HepG2 (cell line): ENCODE data around the gene C16orf87. TPM values are rescaled to one million over a fixed set of nuclear protein-coding genes. Genes with fewer than 3 reads are reported as not detected.
A peak's percentile ranks its signal among the peaks of the same experiment; 100 is the strongest.

Experiments used
- CENPT ChIP-seq: sonication (generic); formaldehyde crosslinking; IDR thresholded peaks from 2 replicates; pipeline ENCODE4 v1.8.0; 2022; ENCODE audit warnings: low read depth, mild to moderate bottlenecking, moderate library complexity, missing genetic modification reagents
- CREM ChIP-seq, 2 experiments: sonication (generic) in 1 of 2; formaldehyde crosslinking in 1 of 2; IDR thresholded peaks; 2 replicates each; pipeline versions ENCODE4 v1.4.0 to v1.6.1; 2016 to 2020; ENCODE audit warnings: antibody characterized with exemption in 1 of 2, mild to moderate bottlenecking in 1 of 2, missing genetic modification reagents in 1 of 2
- GABPA ChIP-seq, 2 experiments: IDR thresholded peaks; 2 replicates each; pipeline ENCODE4 v1.6.1; 2011 to 2016; ENCODE audit warnings: low read depth in 2 of 2, low read length in 1 of 2, missing biosample characterization in 1 of 2, missing genetic modification characterization in 1 of 2
- HNRNPL ChIP-seq: fragments of 200-400 bp; formaldehyde crosslinking; IDR thresholded peaks from 2 replicates; pipeline ENCODE4 v1.6.1; 2017; ENCODE audit warnings: mild to moderate bottlenecking, low read depth, low read length
- HOXA9 ChIP-seq: sonication (generic); formaldehyde crosslinking; IDR thresholded peaks from 2 replicates; pipeline ENCODE4 v1.8.1; 2022; ENCODE audit warnings: missing genetic modification reagents, mild to moderate bottlenecking, moderate library complexity, borderline replicate concordance
- JUNB ChIP-seq: sonication (generic); formaldehyde crosslinking; IDR thresholded peaks from 2 replicates; pipeline ENCODE4 v1.8.0; 2022; ENCODE audit warnings: missing genetic modification reagents, mild to moderate bottlenecking, borderline replicate concordance
- PHF20 ChIP-seq: sonication (generic); formaldehyde crosslinking; IDR thresholded peaks from 2 replicates; pipeline ENCODE4 v1.5.0; 2020; ENCODE audit warnings: mild to moderate bottlenecking, missing genetic modification reagents
- XBP1 ChIP-seq: sonication (generic); formaldehyde crosslinking; IDR thresholded peaks from 2 replicates; pipeline ENCODE4 v1.5.0; 2020; ENCODE audit warnings: missing genetic modification reagents
- ZNF367 ChIP-seq: sonication (generic); formaldehyde crosslinking; IDR thresholded peaks from 2 replicates; pipeline ENCODE4 v1.4.0; 2020; ENCODE audit warnings: missing genetic modification reagents, borderline replicate concordance
- ZNF746 ChIP-seq: sonication (generic); formaldehyde crosslinking; IDR thresholded peaks from 2 replicates; pipeline ENCODE4 v1.8.0; 2022; ENCODE audit warnings: mild to moderate bottlenecking, missing genetic modification reagents
- ZNF792 ChIP-seq: IDR thresholded peaks from 2 replicates; pipeline ENCODE4 v1.6.1; 2016
- polyA plus RNA-seq, 8 experiments: library from polyadenylated mRNA; depleted of rRNA in 3 of 8; stranded (reverse) in 7 of 8; unstranded in 1 of 8; fragments of >200 nt; fragmentation: Illumina TruSeq in 4 of 8; extraction: Trizol in 4 of 8; gene quantifications; 2 replicates each; pipeline versions ENCODE4 v1.2.1 to v1.2.3, GENCODE V29; 2011 to 2016; ENCODE audit warnings: low read depth in 4 of 8, missing spikeins in 1 of 8, mixed read lengths in 1 of 8; ENCODE audit not compliant: insufficient read depth in 1 of 8
- total RNA-seq, 5 experiments: library from RNA; depleted of rRNA; stranded (reverse); fragments of >200 nt; fragmentation: Illumina TruSeq; extraction: Trizol; gene quantifications; 2 replicates each; pipeline ENCODE4 v1.2.3, GENCODE V29; 2016; ENCODE audit warnings: low read depth in 1 of 5
- TF ChIP-seq, protein P1 (sequence below): sonication (generic); formaldehyde crosslinking; IDR thresholded peaks from 2 replicates; pipeline ENCODE4 v1.4.0; 2020; ENCODE audit warnings: mild to moderate bottlenecking, missing genetic modification reagents, borderline replicate concordance
- TF ChIP-seq, protein P2 (sequence below): sonication (generic); formaldehyde crosslinking; IDR thresholded peaks from 2 replicates; pipeline ENCODE4 v1.4.0; 2020; ENCODE audit warnings: missing genetic modification reagents, mild to moderate bottlenecking, borderline replicate concordance
- TF ChIP-seq, protein P3 (sequence below): sonication (generic); formaldehyde crosslinking; IDR thresholded peaks from 2 replicates; pipeline ENCODE4 v1.9.0; 2021; ENCODE audit warnings: missing genetic modification reagents, borderline replicate concordance
- TF ChIP-seq, protein P4 (sequence below): IDR thresholded peaks from 2 replicates; pipeline ENCODE4 v1.6.1; 2016; ENCODE audit warnings: low read depth, control low read depth

C16orf87 gene
- total and polyA plus RNA-seq, 2 of the 13 experiments (the other 11 are each of a cell fraction or from before 2014, with no cell fraction given): 8.6 to 19.5 TPM

DNA sequence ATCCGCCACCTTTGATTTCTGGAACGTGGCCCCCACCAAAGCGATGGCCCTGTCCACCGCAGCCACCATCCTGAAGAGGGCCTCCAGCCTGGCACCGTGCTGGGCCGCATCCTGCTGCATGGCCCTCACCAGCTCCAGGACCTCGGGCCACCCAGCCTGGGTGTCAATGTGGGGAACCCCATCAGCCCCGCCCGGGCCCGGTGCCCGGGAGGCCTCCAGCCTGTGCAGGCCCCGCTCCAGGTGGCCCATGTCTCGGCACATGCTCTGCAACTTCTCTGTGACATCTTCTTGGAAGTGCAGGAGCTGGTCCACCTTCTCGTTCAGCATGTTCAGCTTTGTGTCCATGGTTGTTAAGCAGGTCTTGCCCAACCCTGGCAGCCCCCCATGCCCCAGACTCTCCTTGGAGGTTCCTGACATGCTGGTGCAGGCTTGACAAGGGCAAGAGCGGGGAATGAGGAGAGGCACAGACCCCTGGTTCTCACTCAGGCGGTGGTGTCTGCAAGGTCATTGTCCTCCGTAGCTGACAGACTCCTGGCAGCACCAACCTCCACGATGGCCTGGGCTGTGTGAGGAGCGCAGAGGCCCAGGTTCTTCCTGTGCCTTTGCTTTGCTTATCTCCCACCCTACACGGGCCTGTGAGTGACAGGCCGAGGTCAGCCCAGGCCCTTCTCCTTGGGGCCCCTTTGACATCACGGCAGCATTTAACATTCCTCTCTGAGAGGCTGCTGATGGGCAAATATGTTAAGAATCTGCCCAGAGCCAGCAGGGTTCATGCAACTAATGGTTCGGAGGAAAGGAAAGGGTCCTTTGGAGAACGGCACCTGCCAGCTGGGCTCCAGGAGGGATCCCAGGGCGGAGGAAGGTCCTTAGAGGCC lies 83.0 kb downstream of the C16orf87 start, which contains the start of gene MYLK3 (continued):
- TF ChIP-seq, protein P1, sequence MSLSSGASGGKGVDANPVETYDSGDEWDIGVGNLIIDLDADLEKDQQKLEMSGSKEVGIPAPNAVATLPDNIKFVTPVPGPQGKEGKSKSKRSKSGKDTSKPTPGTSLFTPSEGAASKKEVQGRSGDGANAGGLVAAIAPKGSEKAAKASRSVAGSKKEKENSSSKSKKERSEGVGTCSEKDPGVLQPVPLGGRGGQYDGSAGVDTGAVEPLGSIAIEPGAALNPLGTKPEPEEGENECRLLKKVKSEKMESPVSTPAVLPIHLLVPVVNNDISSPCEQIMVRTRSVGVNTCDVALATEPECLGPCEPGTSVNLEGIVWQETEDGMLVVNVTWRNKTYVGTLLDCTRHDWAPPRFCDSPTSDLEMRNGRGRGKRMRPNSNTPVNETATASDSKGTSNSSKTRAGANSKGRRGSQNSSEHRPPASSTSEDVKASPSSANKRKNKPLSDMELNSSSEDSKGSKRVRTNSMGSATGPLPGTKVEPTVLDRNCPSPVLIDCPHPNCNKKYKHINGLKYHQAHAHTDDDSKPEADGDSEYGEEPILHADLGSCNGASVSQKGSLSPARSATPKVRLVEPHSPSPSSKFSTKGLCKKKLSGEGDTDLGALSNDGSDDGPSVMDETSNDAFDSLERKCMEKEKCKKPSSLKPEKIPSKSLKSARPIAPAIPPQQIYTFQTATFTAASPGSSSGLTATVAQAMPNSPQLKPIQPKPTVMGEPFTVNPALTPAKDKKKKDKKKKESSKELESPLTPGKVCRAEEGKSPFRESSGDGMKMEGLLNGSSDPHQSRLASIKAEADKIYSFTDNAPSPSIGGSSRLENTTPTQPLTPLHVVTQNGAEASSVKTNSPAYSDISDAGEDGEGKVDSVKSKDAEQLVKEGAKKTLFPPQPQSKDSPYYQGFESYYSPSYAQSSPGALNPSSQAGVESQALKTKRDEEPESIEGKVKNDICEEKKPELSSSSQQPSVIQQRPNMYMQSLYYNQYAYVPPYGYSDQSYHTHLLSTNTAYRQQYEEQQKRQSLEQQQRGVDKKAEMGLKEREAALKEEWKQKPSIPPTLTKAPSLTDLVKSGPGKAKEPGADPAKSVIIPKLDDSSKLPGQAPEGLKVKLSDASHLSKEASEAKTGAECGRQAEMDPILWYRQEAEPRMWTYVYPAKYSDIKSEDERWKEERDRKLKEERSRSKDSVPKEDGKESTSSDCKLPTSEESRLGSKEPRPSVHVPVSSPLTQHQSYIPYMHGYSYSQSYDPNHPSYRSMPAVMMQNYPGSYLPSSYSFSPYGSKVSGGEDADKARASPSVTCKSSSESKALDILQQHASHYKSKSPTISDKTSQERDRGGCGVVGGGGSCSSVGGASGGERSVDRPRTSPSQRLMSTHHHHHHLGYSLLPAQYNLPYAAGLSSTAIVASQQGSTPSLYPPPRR (CRISPR knock-in tag): 0 out of 2 replicates have a peak, but pooled peaks have one; percentile 36
- TF ChIP-seq, protein P2, sequence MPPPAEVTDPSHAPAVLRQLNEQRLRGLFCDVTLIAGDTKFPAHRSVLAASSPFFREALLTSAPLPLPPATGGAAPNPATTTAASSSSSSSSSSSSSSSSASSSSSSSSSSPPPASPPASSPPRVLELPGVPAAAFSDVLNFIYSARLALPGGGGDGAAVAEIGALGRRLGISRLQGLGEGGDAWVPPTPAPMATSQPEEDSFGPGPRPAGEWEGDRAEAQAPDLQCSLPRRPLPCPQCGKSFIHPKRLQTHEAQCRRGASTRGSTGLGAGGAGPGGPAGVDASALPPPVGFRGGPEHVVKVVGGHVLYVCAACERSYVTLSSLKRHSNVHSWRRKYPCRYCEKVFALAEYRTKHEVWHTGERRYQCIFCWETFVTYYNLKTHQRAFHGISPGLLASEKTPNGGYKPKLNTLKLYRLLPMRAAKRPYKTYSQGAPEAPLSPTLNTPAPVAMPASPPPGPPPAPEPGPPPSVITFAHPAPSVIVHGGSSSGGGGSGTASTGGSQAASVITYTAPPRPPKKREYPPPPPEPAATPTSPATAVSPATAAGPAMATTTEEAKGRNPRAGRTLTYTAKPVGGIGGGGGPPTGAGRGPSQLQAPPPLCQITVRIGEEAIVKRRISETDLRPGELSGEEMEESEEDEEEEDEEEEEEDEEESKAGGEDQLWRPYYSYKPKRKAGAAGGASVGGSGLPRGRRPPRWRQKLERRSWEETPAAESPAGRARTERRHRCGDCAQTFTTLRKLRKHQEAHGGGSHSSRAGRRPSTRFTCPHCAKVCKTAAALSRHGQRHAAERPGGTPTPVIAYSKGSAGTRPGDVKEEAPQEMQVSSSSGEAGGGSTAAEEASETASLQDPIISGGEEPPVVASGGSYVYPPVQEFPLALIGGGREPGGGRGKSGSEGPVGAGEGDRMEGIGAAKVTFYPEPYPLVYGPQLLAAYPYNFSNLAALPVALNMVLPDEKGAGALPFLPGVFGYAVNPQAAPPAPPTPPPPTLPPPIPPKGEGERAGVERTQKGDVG: no peak
- no peak for TF ChIP-seq CREM (IDR thresholded peaks at IDR 0.05)
- TF ChIP-seq CREM (CRISPR knock-in tag; IDR thresholded peaks at IDR 0.05): no peak
- TF ChIP-seq, protein P3, sequence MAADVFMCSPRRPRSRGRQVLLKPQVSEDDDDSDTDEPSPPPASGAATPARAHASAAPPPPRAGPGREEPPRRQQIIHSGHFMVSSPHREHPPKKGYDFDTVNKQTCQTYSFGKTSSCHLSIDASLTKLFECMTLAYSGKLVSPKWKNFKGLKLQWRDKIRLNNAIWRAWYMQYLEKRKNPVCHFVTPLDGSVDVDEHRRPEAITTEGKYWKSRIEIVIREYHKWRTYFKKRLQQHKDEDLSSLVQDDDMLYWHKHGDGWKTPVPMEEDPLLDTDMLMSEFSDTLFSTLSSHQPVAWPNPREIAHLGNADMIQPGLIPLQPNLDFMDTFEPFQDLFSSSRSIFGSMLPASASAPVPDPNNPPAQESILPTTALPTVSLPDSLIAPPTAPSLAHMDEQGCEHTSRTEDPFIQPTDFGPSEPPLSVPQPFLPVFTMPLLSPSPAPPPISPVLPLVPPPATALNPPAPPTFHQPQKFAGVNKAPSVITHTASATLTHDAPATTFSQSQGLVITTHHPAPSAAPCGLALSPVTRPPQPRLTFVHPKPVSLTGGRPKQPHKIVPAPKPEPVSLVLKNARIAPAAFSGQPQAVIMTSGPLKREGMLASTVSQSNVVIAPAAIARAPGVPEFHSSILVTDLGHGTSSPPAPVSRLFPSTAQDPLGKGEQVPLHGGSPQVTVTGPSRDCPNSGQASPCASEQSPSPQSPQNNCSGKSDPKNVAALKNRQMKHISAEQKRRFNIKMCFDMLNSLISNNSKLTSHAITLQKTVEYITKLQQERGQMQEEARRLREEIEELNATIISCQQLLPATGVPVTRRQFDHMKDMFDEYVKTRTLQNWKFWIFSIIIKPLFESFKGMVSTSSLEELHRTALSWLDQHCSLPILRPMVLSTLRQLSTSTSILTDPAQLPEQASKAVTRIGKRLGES (CRISPR knock-in tag): no peak
- no peak for TF ChIP-seq JUNB (CRISPR knock-in tag)
- TF ChIP-seq, protein P4, sequence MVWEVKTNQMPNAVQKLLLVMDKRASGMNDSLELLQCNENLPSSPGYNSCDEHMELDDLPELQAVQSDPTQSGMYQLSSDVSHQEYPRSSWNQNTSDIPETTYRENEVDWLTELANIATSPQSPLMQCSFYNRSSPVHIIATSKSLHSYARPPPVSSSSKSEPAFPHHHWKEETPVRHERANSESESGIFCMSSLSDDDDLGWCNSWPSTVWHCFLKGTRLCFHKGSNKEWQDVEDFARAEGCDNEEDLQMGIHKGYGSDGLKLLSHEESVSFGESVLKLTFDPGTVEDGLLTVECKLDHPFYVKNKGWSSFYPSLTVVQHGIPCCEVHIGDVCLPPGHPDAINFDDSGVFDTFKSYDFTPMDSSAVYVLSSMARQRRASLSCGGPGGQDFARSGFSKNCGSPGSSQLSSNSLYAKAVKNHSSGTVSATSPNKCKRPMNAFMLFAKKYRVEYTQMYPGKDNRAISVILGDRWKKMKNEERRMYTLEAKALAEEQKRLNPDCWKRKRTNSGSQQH (CRISPR knock-in tag): no peak
- no peak for TF ChIP-seq PHF20 (CRISPR knock-in tag)
- TF ChIP-seq CENPT (CRISPR knock-in tag): no peak
- TF ChIP-seq ZNF792 (CRISPR knock-in tag): no peak
- TF ChIP-seq XBP1 (CRISPR knock-in tag): no peak
- TF ChIP-seq HOXA9 (CRISPR knock-in tag): no peak
- no peak for TF ChIP-seq HNRNPL
- no peak for TF ChIP-seq ZNF367 (CRISPR knock-in tag)
- TF ChIP-seq GABPA (IDR thresholded peaks at IDR 0.05; ENCODE audit: low read depth, low read length): no peak
- no peak for TF ChIP-seq GABPA (CRISPR knock-in tag; IDR thresholded peaks at IDR 0.05; ENCODE audit: low read depth)
- no peak; the same call in 1 of the 2 replicates for TF ChIP-seq ZNF746 (CRISPR knock-in tag)
